C4-2B (cell line): Measurements from ENCODE around the gene CARD10.

ENCODE experiments used
- CTCF ChIP-seq: fragments of 450-650 bp; conservative IDR thresholded peaks from 2 replicates; pipeline ENCODE4 v1.5.1; 2017; ENCODE audit warnings: mild to moderate bottlenecking
- ZFX ChIP-seq: fragments of 450-650 bp; IDR thresholded peaks from 2 replicates; pipeline ENCODE4 v1.6.1; 2017

- TF ChIP-seq CTCF (no peak), ZFX (no peak)
Observed at GRCh38 chr22:37489983-37490382, 29.2 kb downstream of the CARD10 start.
